PC-9 (cell line): ENCODE results near the gene PUS10.

ENCODE experiments used
- CTCF ChIP-seq: fragments of 200-600 bp; sonication (generic); conservative IDR thresholded peaks from 2 replicates; pipeline ENCODE4 v1.6.1; 2017; ENCODE audit warnings: mixed run types, antibody characterized with exemption, mild to moderate bottlenecking, moderate library complexity
- EZH2 ChIP-seq: fragments of 200-600 bp; sonication (generic); IDR thresholded peaks from 2 replicates; pipeline ENCODE4 v1.8.0; 2017; ENCODE audit warnings: antibody characterized with exemption, low read depth

- TF ChIP-seq CTCF (no peak), EZH2 (no peak)
Measured at GRCh38 chr2:61017003-61017555, 976 bp downstream of the PUS10 start.
